Parathyroid adenoma (tissue), 2 donors: ENCODE data around the gene CLASRP.

ENCODE experiments used
- H2AFZ ChIP-seq: fragments of 300-600 bp; sonication (generic); one replicate; pipeline ENCODE4 v1.7.0; 2017; ENCODE audit warnings: antibody characterized with exemption, mild to moderate bottlenecking
- H3K27ac ChIP-seq: fragments of 300-600 bp; sonication (generic); one replicate; pipeline ENCODE4 v1.7.0; 2017
- H3K27me3 ChIP-seq: fragments of 300-600 bp; sonication (generic); one replicate; pipeline ENCODE4 v1.7.0; 2017; ENCODE audit warnings: low read length; ENCODE audit not compliant: control insufficient read depth, insufficient read depth
- H3K36me3 ChIP-seq: fragments of 300-600 bp; sonication (generic); one replicate; pipeline ENCODE4 v1.7.0; 2017; ENCODE audit warnings: low read length; ENCODE audit not compliant: control insufficient read depth, insufficient read depth
- H3K4me1 ChIP-seq: fragments of 300-600 bp; sonication (generic); one replicate; pipeline ENCODE4 v1.7.0; 2017; ENCODE audit warnings: control low read depth
- H3K4me2 ChIP-seq: fragments of 300-600 bp; sonication (generic); one replicate; pipeline ENCODE4 v1.7.0; 2017; ENCODE audit warnings: low read length
- H3K4me3 ChIP-seq: fragments of 300-600 bp; sonication (generic); one replicate; pipeline ENCODE4 v1.7.0; 2017; ENCODE audit warnings: low read depth, low read length
- H3K79me2 ChIP-seq: fragments of 300-600 bp; sonication (generic); one replicate; pipeline ENCODE4 v1.7.0; 2017; ENCODE audit warnings: control low read depth
- H3K9ac ChIP-seq: fragments of 300-600 bp; sonication (generic); one replicate; pipeline ENCODE4 v1.7.0; 2017; ENCODE audit warnings: mild to moderate bottlenecking
- H3K9me3 ChIP-seq: fragments of 300-600 bp; sonication (generic); one replicate; pipeline ENCODE4 v1.7.0; 2017; ENCODE audit warnings: low read length; ENCODE audit not compliant: control insufficient read depth
- TF ChIP-seq, protein P1 (sequence below): fragments of 300-600 bp; sonication (generic); IDR thresholded peaks from one replicate; pipeline ENCODE4 v1.7.0; 2017; ENCODE audit warnings: antibody characterized with exemption, mild to moderate bottlenecking
- donor health status: primary hyperparathyroidism.

Gene CLASRP

DNA sequence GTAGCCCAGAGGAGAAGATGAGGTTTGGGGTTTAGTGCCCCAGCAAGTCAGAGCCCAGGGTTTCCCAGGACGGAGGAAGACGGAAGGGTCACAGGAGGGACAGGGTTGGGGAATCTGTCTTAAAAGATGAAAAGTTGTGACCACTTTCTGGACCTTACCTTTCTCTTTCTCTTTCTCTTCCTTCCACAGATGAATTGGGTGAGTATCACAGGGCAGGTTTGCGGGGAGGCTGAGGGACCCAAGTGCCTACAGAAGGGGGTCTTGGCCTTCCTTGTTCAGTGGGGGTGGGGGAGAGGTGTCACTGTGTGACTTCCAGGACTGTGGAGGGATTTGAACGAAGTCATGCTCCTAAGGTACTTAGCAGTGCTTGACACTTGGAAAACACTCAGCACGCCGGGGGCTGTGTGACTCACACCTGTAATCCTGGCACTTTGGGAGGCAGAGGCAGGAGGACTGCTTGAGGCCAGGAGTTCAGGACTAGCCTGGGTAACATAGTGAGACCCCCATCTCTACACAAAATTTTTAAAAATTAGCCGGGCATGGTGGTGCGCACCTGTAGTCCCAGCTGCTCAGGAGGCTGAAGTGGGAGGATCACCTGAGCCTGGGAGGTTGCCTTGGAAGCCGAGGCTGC lies 29.1 kb upstream of the CLASRP start:
- TF ChIP-seq, protein P1, sequence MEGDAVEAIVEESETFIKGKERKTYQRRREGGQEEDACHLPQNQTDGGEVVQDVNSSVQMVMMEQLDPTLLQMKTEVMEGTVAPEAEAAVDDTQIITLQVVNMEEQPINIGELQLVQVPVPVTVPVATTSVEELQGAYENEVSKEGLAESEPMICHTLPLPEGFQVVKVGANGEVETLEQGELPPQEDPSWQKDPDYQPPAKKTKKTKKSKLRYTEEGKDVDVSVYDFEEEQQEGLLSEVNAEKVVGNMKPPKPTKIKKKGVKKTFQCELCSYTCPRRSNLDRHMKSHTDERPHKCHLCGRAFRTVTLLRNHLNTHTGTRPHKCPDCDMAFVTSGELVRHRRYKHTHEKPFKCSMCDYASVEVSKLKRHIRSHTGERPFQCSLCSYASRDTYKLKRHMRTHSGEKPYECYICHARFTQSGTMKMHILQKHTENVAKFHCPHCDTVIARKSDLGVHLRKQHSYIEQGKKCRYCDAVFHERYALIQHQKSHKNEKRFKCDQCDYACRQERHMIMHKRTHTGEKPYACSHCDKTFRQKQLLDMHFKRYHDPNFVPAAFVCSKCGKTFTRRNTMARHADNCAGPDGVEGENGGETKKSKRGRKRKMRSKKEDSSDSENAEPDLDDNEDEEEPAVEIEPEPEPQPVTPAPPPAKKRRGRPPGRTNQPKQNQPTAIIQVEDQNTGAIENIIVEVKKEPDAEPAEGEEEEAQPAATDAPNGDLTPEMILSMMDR: no peak
- no peak overlapping the region for H2AFZ ChIP-seq
- no peak overlapping the region for H3K9ac ChIP-seq
- no peak overlapping the region for H3K4me2 ChIP-seq
- no peaks in the 10 kb centered on the region for H3K4me1 ChIP-seq
- no peak overlapping the region for H3K4me3 ChIP-seq
- no peaks in the 10 kb centered on the region for H3K9me3 ChIP-seq
- no peaks in the 10 kb centered on the region for H3K36me3 ChIP-seq
- no peaks in the 10 kb centered on the region for H3K79me2 ChIP-seq
- no peaks in the 10 kb centered on the region for H3K27me3 ChIP-seq
- no peak overlapping the region for H3K27ac ChIP-seq

DNA sequence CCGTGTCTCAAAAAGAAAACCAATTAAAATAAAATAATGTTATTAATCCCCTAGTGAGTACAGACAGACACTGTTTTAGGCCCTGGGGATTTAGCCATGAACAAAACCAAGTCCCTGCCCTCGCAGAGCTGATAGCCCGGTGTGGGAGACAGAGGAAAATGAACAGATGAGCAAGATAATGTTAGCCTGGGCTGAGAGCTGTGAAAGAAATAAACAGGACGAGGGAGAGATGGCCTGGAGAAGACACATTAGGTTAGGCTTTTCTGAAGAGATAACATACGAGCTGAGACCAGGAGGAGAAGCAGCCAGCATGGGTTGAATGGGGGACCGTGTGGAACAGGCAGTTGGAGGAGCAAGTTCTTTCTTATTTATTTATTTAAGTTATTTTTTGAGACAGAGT lies 28.5 kb upstream of the CLASRP start:
- TF ChIP-seq, protein P1: no peak
- no peaks in the 10 kb centered on the region for H3K79me2 ChIP-seq
- no peak overlapping the region for H3K4me2 ChIP-seq
- H3K36me3 ChIP-seq: no peaks in the 10 kb centered on the region
- H2AFZ ChIP-seq: no peak overlapping the region
- no peaks in the 10 kb centered on the region for H3K27me3 ChIP-seq
- no peak overlapping the region for H3K27ac ChIP-seq
- no peaks in the 10 kb centered on the region for H3K9me3 ChIP-seq
- H3K9ac ChIP-seq: no peak overlapping the region
- no peak overlapping the region for H3K4me3 ChIP-seq
- no peaks in the 10 kb centered on the region for H3K4me1 ChIP-seq

GRCh38 chr19:45011959-45012358 lies 26.9 kb upstream of the CLASRP start:
- Histone ChIP-seq H3K4me3 (no peak overlapping the region), H3K9me3 (no peaks in the 10 kb centered on the region), H2AFZ (no peak overlapping the region), H3K27me3 (no peaks in the 10 kb centered on the region), H3K36me3 (no peaks in the 10 kb centered on the region), H3K9ac (no peak overlapping the region), H3K4me1 (no peaks in the 10 kb centered on the region), H3K79me2 (no peaks in the 10 kb centered on the region), H3K4me2 (no peak overlapping the region), H3K27ac (no peak overlapping the region)
- TF ChIP-seq, protein P1: no peak

GRCh38 chr19:45016388-45017314 lies 22.2 kb upstream of the CLASRP start:
- H3K9ac ChIP-seq: no peak overlapping the region
- H3K4me3 ChIP-seq: no peak overlapping the region

More at GRCh38 chr19:45016388-45017314, 22.2 kb upstream of the CLASRP start:
- TF ChIP-seq, protein P1: peak; percentile 64
- Histone ChIP-seq H2AFZ (no peak overlapping the region), H3K4me1 (no peaks in the 10 kb centered on the region), H3K27ac (no peak overlapping the region), H3K79me2 (no peaks in the 10 kb centered on the region), H3K36me3 (no peaks in the 10 kb centered on the region), H3K9me3 (no peaks in the 10 kb centered on the region), H3K27me3 (no peaks in the 10 kb centered on the region), H3K4me2 (no peak overlapping the region)
